Cardiac muscle cell (in vitro differentiated cells and primary cell): ENCODE data around the gene ANO10. TPM values are rescaled to one million over a fixed set of nuclear protein-coding genes. Genes with fewer than 3 reads are reported as not detected.

ENCODE experiments used
- DNase-seq, 2 donors: peaks; one replicate each; pipeline versions ENCODE4 v3.0.0 to v3.0.0-alpha.2; 2010 to 2017; ENCODE audit warnings: low read depth in 1 of 2, low spot score in 1 of 2
- H3K27ac ChIP-seq: fragments of 200-600 bp; sonication (generic); 2 replicates; pipeline ENCODE4 v1.5.1; 2016
- H3K27me3 ChIP-seq: fragments of 200-600 bp; sonication (generic); 2 replicates; pipeline ENCODE4 v1.6.0; 2016; ENCODE audit warnings: control low read depth
- H3K36me3 ChIP-seq: fragments of 200-600 bp; sonication (generic); 2 replicates; pipeline ENCODE4 v1.5.1; 2016; ENCODE audit warnings: control low read depth
- H3K4me1 ChIP-seq: fragments of 200-600 bp; sonication (generic); 2 replicates; pipeline ENCODE4 v1.8.1; 2017; ENCODE audit warnings: low read depth, mild to moderate bottlenecking, mixed run types
- H3K4me3 ChIP-seq: fragments of 200-600 bp; sonication (generic); 2 replicates; pipeline ENCODE4 v1.5.1; 2016; ENCODE audit warnings: mild to moderate bottlenecking
- H3K9me3 ChIP-seq: fragments of 200-600 bp; sonication (generic); 2 replicates; pipeline ENCODE4 v1.5.1; 2017; ENCODE audit warnings: low read depth, mild to moderate bottlenecking, control low read depth
- polyA plus RNA-seq: library from polyadenylated mRNA; unstranded; fragments of >200 nt; fragmentation: Nextera tagmentation; extraction: Ambion mirVana; gene quantifications from 2 replicates; pipeline ENCODE4 v1.2.1, GENCODE V29; 2016
- total RNA-seq: library from RNA; depleted of rRNA; stranded (reverse); fragments of >200 nt; gene quantifications from 2 replicates; pipeline ENCODE4 v1.2.3, GENCODE V29; 2016
- TF ChIP-seq, protein P1 (sequence below): IDR thresholded peaks from 2 replicates; pipeline ENCODE4 v1.5.1; 2012; ENCODE audit warnings: low read depth, mild to moderate bottlenecking, low read length

The ANO10 gene
- total and polyA plus RNA-seq, 2 experiments from 2014 or later = 15.0 to 36.6 TPM

DNA sequence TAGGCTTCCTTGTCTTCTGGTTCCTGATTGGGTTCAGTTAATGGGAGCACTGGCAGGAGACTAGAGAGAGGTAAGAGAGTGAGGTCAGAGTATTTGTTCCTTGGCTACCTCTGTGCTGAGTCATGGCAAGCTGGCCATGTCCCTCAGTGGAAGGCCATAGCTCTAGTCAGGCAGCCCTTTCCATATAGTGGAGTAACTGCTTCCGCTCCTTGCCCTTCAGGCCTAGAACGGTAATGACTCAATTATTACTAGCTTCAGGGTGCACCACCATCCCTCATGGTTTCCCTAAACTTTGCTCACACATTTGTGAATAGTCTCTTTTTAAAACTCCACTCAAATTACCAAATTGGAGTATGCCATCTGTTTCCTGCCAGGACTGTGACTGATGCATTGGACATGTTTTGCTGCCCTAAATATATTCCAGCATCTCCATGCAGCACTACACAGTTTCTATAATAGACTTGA, 10.5 kb upstream of the ANO10 start:
- peak in 1 of 2 donors; percentile 30 for DNase-seq
- Histone ChIP-seq H3K4me1 (peaks cover 7% of the 10 kb centered on the region), H3K27ac (no peak overlapping the region), H3K9me3 (no peaks in the 10 kb centered on the region), H3K27me3 (no peaks in the 10 kb centered on the region), H3K4me3 (no peak overlapping the region), H3K36me3 (no peaks in the 10 kb centered on the region)
- TF ChIP-seq, protein P1, sequence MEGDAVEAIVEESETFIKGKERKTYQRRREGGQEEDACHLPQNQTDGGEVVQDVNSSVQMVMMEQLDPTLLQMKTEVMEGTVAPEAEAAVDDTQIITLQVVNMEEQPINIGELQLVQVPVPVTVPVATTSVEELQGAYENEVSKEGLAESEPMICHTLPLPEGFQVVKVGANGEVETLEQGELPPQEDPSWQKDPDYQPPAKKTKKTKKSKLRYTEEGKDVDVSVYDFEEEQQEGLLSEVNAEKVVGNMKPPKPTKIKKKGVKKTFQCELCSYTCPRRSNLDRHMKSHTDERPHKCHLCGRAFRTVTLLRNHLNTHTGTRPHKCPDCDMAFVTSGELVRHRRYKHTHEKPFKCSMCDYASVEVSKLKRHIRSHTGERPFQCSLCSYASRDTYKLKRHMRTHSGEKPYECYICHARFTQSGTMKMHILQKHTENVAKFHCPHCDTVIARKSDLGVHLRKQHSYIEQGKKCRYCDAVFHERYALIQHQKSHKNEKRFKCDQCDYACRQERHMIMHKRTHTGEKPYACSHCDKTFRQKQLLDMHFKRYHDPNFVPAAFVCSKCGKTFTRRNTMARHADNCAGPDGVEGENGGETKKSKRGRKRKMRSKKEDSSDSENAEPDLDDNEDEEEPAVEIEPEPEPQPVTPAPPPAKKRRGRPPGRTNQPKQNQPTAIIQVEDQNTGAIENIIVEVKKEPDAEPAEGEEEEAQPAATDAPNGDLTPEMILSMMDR = no peak

DNA sequence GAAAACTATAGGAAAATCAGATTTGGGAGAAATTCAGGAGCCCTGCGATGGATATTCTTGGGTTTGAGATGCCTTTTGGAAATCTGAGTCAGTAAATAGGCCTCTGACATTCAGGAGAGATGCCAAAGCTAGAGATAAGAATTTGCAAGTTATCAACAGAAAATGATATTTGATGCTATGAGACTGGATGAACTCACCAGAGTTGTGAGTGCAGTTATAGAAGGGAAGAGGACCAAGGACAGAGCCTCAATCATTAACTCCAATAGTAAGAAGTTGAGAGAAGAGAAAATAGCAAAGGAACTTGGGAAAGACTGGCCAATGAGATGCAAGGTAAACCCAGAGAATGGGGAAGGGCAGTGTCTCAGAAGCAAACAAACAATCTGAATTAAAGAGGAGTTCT, 7.9 kb upstream of the ANO10 start:
- no peak for DNase-seq
- Histone ChIP-seq H3K36me3 (no peaks in the 10 kb centered on the region), H3K4me1 (no peaks in the 10 kb centered on the region), H3K27me3 (no peaks in the 10 kb centered on the region), H3K4me3 (no peak overlapping the region), H3K27ac (no peak overlapping the region), H3K9me3 (no peaks in the 10 kb centered on the region)
- TF ChIP-seq, protein P1 = no peak

DNA sequence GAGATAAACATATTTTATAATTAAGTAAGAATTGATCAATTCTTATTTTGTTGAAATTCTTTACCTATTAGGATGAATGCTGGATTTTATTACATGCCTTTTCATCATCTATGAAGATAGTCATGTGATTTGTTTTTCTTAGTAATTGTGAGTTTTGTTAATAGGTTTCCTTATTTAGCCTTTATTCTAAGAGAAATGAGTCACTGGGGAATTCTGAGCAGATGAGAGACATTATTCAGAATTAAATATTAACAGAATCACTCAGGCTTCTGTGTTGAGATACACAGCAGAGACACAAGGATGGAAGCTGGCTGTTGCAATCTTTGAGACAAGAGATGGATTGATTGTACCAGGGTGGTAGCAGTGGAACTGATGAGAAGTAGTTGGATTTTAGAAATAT, 7.4 kb upstream of the ANO10 start:
- no peaks in the 10 kb centered on the region for H3K9me3 ChIP-seq
- H3K36me3 ChIP-seq = no peaks in the 10 kb centered on the region
- H3K4me3 ChIP-seq = no peak overlapping the region
- no peaks in the 10 kb centered on the region for H3K27me3 ChIP-seq
- no peak overlapping the region for H3K27ac ChIP-seq
- no peaks in the 10 kb centered on the region for H3K4me1 ChIP-seq
- no peak for DNase-seq
- TF ChIP-seq, protein P1 = no peak

DNA sequence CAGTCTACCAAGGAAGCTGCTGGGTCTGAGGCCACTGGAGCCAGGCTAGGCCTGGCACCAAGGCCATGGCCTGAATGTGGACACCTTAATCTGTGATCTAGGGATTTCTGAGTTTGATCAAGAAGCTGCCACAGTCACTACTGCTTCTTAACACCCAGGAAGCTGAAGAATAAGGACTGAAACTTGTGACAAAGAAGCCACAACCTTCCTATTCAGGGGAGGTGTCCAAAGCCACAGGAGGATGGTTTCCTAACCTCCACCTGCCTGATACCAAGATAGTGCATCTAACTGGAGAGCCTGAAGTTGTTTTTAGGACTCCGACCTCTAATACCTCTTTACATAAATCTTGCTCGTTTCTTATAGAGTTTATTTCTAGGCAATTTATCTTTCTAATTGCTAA, 5.5 kb upstream of the ANO10 start:
- no peaks in the 10 kb centered on the region for H3K36me3 ChIP-seq
- no peaks in the 10 kb centered on the region for H3K9me3 ChIP-seq
- H3K27me3 ChIP-seq = no peaks in the 10 kb centered on the region
- no peak for DNase-seq
- H3K4me1 ChIP-seq = no peaks in the 10 kb centered on the region
- H3K4me3 ChIP-seq = no peak overlapping the region
- TF ChIP-seq, protein P1 = no peak
- H3K27ac ChIP-seq = no peak overlapping the region

DNA sequence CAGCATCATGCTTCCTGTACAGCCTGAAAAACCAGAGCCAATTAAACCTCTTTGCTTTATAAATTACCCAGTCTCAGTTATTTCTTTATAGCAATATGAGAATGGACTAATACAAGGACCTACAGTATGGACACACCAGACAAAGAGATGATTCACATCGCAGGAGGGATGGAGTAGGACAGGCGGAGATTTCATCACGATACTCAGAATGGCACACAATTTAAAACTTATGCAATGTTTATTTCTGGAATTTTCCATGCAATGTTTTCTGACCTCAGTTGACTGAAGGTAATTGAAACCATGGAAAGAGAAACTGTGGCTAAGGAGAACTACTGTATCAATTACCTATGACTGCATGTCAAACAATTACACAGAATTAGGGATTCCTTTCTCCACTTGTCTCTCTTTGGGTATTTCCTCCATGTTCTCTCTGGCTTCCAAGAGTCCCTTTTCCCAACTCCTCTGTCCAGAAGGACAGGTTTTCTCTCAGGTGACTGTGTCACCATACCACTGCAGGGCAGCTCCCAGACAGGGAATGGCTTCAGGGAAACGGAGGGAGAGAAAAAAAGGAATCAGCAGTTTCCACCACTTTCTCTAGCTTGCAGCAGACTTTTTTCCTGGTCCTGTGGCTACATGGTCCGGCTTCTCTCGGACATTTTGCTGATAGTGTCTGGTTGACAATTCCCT, 3.0 kb upstream of the ANO10 start:
- H3K9me3 ChIP-seq = no peaks in the 10 kb centered on the region
- TF ChIP-seq, protein P1 = no peak

More for the DNA sequence above, 3.0 kb upstream of the ANO10 start:
- H3K4me3 ChIP-seq = no peak overlapping the region
- no peaks in the 10 kb centered on the region for H3K27me3 ChIP-seq
- no peaks in the 10 kb centered on the region for H3K36me3 ChIP-seq
- H3K4me1 ChIP-seq = peaks cover 3% of the 10 kb centered on the region
- H3K27ac ChIP-seq = no peak overlapping the region
- no peak for DNase-seq
